ENCODE measurements around the gene LYPD8.

The LYPD8 gene

DNA sequence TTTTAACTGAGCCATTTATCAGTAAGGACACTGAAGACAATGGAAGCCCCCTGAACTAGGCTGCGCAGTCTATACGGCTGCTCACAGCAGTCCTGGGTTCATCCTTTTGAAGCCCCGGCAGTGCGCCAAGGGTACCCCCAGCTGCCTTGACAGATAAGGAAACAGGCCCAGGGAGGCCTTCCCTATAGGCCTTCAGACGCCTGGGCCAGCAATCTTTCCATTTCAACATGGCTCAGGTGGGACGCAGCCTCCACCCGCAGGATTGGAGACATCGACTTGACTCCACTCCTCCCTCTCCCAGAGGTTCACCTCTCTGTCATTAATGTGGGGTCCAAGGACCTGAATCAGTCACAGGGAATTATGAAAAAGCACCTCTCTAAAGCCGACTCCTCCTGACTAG, 2.8 kb upstream of the LYPD8 start:
- DNase-seq (ENCODE audit: low read depth in 2 of 2, low spot score in 1 of 2) = no peak

DNA sequence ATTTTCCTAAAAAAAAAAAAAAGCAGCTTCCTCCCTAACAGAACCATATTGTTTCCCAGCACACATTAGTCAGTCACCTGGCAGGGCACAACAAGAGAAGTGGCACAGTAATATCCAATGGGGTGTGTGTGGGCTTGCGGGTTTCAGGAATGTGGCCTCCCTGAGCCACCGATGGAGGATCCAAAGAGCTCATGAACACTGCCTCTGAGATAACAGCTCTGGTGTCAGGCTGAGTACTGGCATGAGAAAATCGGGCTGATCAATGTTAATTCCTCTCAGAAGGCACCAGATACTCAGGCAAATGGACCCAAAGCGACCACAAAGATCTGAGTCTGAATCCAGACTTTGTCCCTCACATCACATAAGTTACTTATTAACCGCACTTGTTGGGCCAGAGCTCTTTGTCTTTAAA, 2.2 kb upstream of the LYPD8 start:
- DNase-seq (ENCODE audit: low read depth in 2 of 2, low spot score in 1 of 2) = no peak

DNA sequence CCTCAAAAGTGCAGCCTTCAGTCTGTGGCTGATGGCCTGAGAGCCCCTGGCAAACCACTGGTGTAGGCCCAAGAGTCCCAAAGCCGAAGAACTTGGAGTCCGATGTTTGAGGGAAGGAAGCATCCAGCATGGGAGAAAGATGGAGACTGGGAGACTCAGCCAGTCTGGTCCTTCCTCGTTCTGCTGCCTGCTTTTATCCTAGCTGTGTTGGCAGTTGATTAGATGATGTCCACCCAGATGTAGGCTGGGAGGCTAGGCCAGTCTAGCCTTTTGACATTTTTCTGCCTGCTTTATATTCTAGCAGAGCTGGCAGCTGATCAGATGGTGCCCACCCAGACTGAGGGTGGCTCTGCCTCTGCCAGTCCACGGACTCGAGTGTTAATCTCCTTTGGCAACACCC, 1.1 kb upstream of the LYPD8 start:
- no peak for DNase-seq (ENCODE audit: low read depth in 2 of 2, low spot score in 1 of 2)

DNA sequence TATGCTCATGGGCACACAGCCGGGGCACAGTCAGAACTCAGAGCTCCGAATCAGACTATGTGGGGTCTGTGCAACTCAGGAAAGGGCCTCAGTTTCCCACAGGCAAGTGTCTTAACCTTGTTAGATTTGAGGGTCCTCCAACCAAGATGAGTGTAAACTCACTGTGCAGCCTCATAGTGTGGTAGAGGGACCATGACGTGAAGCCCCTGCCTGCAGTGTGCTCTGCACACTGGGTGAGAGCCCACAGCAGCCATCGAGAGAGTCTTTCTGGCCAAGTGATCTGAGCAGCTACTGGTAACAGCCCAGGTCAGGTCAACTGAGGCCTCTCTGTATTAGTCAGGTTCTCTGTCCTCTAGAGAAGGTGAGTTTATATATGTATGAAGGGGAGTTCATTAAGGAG, 592 bp upstream of the LYPD8 start:
- no peak for DNase-seq (ENCODE audit: low read depth in 2 of 2, low spot score in 1 of 2)

DNA sequence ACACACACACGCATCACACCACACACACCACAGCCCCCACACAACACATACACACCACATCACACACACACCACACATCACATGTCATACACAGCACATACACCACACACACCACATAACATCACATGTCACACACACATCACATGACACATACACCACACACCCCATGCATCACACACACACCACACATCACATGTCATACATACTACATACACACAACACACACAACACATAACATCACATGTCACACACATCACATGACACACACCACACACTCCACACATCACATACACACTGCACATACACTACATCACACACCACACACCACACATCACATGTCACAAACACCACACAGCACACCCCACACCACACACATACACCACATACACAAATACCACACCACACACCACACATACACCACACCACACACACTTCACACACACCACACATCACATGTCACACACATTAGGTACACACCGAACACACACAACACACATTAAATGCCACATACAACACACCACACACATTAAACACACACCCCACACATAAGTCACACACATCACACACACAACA, 1.8 kb downstream of the LYPD8 start:
- no peak for DNase-seq (ENCODE audit: low read depth in 2 of 2, low spot score in 1 of 2)

DNA sequence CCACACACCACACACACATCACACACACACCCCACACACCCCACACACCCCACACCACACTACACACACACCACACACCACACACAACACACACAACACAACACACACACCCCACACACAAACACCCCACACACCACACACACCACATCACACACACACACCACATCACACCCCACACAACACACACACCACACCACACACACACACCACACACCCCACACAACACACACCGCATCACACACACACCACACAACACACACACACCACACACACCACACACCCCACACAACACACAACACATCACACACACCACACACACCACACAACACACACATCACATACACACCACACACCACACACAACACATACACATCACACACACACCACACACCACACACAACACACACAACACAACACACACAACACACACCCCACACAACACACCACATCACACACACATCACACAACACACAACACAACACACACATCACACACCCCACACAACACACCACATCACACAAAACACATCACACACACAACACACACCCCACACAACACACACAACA, 2.4 kb downstream of the LYPD8 start:
- DNase-seq (ENCODE audit: low read depth in 2 of 2, low spot score in 1 of 2) = no peak

DNA sequence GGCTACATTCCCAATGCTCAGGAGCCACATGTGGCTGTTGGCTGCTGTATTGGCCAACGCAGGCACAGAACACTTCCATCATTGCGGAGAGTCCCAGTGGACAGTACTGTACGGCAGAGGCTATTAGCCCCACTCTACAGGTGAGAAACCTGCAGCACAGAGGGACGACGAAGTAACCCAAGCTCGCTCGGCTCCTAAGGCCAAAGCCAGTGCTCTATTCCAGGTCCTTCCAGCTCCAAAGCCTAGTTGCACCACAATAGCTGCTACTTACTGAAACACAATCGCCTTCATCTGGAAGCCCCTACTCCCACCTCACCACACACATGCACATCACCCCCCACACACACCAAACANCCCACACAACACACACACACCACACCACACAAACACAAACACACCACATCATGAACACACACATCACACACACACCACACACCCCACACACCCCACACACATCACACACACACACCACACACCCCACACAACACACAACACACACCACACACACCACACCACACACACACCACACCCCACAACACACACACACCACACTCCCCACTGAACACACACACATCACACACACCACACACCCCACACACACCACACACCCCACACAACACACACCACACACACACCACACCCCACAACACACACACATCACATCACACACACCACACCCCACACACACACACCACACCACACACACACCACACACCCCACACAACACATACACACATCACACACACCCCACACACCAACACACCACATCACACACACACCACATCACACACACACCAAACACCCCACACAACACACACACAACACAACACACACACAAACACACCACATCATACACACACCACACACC, 3.2 kb downstream of the LYPD8 start:
- no peak for DNase-seq (ENCODE audit: low read depth in 2 of 2, low spot score in 1 of 2)

DNA sequence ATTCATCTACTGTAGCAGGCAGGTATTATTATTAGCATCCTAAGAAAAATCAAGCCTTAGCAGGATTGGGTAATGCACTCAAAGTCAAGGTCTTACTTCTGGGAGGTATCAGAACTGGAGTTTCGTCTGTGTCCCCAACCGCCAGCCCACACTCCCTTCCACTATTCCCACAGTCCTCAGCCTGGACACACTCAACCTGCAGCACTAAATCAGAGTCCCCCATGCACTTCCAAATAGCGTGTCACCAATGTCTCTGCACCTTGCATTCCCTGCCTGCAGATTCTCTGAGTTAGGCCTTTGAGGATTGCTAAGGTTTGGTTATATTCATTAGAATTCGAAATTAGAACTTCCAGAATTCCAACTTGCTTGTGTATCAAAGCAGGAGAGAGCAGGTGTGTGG, 3.9 kb downstream of the LYPD8 start:
- no peak for DNase-seq (ENCODE audit: low read depth in 2 of 2, low spot score in 1 of 2)

DNA sequence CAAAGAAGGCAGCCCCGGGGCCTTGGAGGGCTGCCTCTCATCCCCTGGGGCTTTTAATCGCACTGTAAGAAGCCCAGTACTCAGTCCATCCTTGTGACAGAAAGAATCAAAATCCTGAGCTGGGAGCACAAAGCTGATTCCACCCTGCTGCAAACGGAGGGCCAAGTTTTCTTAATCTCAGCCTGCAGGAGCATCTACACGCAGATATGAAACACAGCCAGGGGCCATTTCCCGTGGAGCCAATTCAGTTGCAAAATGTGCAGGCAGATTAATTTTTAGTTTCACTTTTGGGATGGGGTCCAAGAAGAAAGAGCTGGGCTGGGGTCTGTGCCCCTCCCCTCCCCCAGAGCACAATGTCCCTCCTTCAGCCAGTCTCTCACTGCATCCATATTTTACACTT, 4.4 kb downstream of the LYPD8 start:
- no peak for DNase-seq (ENCODE audit: low read depth in 2 of 2, low spot score in 1 of 2)

DNA sequence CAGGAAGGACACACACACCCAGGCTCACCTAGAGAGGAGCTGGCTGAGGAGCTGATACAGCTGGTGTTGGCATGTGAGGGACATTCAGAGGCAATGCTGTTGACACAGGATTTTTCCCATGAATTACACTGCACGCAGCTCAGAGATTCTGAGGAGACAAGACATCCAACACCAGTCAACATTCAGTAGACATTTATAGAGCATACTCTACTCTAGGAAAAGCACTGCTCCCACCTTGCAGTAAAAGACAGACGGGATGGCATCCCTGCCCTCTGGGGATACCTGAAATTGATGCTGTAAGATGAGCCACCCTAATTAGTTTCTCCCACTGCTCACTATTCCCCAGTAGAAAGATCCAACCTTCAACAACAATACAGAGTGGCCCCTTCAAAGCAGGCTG, 5.1 kb downstream of the LYPD8 start:
- DNase-seq (ENCODE audit: low read depth in 2 of 2, low spot score in 1 of 2) = no peak

DNA sequence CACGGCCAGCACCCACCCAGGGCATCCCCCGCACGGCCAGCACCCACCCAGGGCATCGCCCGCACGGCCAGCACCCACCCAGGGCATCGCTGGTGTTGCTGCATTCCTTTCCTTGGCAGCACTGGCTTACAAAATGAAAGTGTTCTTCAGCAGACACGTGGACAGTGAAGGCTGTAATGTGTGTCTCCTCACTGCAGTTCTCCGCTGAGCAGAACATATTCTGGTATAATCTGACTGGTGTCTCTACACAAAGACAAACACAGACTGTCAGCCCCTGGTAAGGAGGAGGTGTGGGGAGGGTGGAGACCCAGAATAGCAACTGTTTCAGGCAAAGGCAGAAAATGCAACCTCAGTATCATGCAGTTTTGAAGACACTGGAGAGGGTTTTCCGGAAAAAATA, 7.3 kb downstream of the LYPD8 start:
- DNase-seq (ENCODE audit: low read depth in 2 of 2, low spot score in 1 of 2) = no peak

DNA sequence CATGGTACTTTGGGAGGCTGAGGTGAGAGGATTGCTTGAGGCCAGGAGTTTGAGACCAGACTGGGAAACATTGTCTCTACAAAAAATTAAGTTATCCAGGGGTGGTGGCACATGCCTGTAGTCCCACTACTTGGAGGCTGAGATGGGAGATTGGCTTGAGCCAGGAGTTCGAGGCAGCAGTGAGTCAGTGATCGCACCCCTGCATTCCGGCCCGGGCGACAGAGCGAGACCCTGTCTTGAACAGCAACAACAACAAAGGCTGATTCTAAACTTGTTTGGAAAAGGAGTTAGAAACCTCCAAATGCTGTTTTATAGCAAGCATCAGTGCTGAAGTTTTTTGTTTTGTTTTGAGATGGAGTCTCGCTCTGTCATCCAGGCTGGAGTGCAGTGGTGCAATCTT, 14.7 kb downstream of the LYPD8 start:
- DNase-seq (ENCODE audit: low read depth in 2 of 2, low spot score in 1 of 2) = no peak

DNA sequence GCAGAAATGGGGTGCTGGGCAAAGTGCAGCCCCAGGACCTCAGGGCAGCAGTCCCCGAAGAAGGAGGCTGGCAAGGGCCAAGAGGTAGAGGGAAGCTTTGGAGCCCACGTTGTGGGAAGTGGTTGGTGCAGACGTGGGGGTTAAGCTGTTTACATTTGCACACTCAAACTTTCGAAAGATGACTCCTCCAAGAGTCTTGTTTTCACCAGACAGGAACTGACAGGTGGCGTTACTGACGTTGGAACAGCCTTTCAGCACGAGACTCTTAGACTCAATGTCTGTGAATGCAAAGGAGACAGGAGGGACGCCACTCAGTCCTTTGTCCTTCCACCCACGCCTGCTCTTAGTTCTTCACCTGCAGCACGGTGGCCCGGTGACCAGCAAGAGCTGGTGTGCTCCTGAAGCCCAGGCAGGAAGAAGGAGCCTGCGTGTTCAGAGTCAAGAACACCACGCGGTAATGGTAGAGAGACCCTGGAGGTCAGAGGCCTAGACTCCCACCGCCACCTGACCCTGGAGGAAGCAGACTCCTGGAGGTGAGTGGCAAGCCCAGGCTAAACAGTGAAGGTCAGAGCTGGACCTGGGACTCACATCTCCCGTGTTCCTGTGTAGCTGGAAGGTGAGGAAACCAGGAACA, 15.9 kb downstream of the LYPD8 start:
- no peak for DNase-seq (ENCODE audit: low read depth in 2 of 2, low spot score in 1 of 2)

DNA sequence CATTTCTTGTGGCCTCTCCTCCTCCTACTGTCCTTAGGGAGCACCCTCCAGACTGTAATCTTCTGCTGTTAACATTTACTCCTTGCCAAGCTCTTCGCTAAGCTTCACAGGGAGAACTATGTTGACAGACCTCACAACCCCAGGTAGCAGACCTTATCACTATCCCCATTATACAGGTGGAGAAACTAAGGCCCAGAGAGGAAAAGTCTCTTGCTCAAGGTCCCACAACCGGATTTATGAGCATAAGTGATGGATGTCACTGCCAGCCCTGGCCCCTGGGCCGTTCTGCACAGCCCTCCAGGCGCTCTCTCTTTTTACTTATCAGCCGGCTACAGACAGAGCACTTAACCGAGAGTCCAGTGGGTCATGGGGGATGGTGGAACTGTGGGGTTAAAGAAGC, 18.1 kb downstream of the LYPD8 start:
- DNase-seq (ENCODE audit: low read depth in 2 of 2, low spot score in 1 of 2) = no peak

DNA sequence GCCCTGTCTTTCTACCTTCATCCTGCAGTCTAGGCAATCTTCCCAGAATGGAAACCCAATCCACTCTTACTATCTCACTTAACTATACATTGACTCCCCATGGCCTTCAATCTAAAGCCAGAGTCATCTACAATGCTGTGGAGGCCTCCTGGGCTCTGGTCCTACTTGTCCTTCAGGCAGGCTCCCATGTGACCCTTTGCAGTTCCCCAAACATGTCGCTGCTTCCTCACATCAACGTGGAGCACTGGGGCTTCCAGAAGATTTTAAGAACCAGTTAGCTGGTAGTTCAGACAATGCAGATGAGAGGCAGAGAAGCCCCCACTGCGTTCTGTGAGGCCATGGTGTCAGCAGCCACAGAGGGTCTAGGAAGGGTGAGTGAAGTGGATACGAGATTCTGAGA, 18.6 kb downstream of the LYPD8 start:
- no peak for DNase-seq (ENCODE audit: low read depth in 2 of 2, low spot score in 1 of 2)

DNA sequence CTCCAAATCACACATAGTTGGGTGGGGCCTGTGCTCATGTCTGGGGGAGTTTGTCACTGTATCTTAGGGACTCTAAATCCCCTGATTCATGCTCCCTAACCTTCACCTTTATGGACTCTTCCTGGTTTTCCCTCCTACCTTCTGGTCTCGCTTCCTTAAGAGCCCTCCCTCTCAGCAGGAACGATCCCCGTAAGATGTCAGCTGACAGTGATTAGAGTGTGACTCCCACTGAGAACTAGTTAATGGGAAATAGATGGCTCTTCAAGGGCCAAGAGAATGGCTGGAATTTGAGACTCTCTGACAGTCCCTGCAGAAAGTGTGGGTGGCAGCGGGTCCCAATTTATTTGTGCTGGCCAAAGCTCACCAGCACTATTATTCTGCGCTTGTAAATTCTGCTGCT, 22.0 kb downstream of the LYPD8 start:
- no peak for DNase-seq (ENCODE audit: low read depth in 2 of 2, low spot score in 1 of 2)

DNA sequence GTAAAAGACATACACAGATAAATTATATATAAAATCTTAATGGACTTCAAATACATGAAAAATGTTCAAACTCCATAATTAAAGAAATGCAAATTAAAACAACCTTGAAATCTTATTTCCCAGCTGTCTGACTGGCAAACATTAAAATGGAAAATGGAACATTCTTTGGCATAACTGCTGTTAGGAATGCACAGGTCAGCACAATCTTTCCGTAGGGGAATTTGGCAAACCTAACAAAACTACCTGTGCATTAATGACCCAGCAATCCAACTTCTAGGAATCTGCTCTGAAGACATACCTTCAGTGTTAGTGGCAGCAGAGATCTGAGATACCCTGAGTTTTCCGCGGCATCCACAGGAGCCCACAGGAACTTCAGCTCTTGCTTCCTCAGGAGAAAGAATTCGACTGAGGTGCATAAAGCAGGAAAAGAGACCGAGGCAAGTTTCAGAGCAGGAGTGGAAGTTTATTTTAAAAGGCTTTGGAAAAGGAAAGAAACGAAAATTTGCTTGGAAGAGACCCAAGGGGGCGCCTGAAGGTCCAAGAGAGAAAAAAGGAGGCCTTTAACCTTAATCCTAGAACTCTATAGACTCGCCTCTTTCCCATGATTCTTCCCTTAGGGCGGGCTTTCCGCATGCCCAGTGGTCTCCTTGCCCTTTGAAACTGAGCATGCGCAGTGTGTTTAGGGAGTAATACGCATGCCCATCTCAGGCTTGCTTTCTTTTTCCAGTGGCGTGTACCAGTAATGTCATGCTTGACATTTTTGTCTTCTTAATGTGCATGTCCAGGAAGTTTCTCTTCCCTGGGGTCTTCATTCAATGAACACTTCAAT, 24.8 kb downstream of the LYPD8 start:
- DNase-seq (ENCODE audit: low read depth in 2 of 2, low spot score in 1 of 2) = no peak

DNA sequence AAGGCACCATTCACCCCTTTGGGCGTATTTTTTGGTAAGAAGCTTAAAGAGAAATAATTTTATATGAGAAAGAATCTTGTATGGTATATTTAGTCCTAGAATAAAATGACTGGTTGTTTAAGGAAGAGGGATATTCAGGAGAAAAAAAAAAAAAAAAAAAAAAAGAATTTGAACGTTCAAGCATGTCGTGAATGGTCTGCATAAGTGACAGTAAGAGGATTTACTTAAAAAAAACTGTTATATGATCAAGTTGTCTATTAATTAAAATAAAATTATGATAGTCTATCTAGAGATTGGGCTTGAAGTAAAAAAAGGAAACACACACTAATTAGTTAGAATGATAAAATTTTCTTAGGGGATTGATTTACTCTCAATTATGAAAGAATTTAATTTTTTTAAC, 41.3 kb downstream of the LYPD8 start:
- no peak for DNase-seq (ENCODE audit: low read depth in 2 of 2, low spot score in 1 of 2)

DNA sequence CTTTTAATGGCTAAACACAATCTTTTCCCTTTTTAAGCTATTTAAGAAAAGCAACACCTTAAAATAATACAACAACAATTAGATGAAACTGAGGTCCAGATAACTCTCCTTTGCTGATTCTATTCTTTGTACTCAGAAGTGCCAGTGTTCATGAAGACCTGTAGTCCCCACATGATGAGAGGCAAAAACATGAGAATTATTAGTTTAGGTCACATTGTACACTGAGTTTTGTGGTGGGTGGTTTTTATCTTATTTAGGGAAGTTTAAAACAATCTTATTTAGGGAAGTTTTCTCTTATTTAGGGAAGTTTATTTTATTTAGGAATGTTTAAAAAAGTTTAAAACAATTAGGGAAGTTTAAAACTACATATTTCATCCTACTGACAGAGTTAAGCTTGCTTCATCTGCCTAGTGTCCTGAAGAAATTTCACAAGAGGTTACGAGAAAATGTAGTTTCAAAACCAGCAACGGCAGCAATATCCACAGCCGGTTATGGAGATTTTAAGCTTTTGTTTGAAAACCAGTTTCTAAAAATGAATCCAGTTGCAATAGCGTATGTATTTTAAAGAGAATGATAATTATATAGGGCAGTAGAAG, 45.2 kb downstream of the LYPD8 start:
- no peak for DNase-seq (ENCODE audit: low read depth in 2 of 2, low spot score in 1 of 2)

DNA sequence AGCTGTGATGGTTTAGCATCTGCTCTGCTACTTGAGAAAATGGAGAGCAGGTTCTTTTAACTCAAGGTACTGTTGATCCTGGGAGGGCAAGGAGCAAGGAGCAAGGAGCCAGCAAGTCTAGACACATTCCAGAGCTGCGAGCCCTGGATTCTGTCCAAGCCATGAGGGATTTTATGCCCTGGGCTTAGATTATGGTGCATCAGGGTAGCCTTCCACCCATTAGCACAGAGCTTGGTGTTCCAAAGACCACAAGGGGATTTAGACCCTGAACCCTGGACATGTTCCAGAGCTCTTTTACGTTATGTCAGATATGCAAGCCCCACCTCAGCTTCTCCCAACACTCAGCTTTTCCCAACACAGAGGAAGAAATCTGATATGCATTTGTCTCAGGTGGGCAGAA, 51.0 kb downstream of the LYPD8 start:
- DNase-seq (ENCODE audit: low read depth in 2 of 2, low spot score in 1 of 2) = no peak

DNA sequence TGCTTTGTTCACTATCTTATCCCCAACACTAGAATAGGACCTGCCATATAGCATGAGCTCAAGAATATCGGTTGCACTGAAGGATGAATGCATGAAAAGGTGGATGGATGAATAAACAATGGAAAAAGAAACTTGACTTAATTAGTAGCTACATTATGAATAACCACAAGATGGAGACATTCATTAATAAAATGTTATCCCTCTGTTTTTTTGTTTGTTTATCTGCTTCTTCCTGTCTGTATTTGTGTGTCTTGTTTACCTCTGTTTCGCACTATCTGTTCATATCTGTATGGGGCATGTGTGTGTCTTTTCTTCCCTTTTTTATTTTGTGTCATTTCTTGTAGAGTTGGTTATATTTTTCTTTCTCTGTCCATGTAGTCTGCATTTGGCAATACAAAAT, 51.9 kb downstream of the LYPD8 start:
- no peak for DNase-seq (ENCODE audit: low read depth in 2 of 2, low spot score in 1 of 2)

Data from stimulated activated CD8-positive, alpha-beta memory T cell treated with anti-CD3 and anti-CD28 coated beads, Interleukin-4, amount 100 ng/mL, for 1 hour (primary cell).